Transverse colon (tissue), 4 donors: Measurements from ENCODE around the gene CD1B.

Experiments
- EP300 ChIP-seq: sonication (generic); formaldehyde crosslinking; IDR thresholded peaks from one replicate; pipeline ENCODE4 v1.6.1; 2017; ENCODE audit warnings: antibody characterized with exemption, low read depth
- POLR2A ChIP-seq: fragments of 450-650 bp; IDR thresholded peaks from one replicate; pipeline ENCODE4 v1.6.1; 2016; ENCODE audit warnings: antibody characterized with exemption, mild to moderate bottlenecking, moderate library complexity
- POLR2AphosphoS5 ChIP-seq, 3 donors: sonication (generic); formaldehyde crosslinking; IDR thresholded peaks; one replicate each; pipeline ENCODE4 v1.6.1; 2016; ENCODE audit warnings: antibody characterized with exemption in 3 of 3
- TF ChIP-seq, protein P1 (sequence below), 5 experiments: fragments of 200-600 bp in 3 of 5; fragments of 450-650 bp in 2 of 5; sonication (generic) in 3 of 5; IDR thresholded peaks; 1 replicate in 2 of 5; 2 replicates in 3 of 5; pipeline ENCODE4 v1.5.1; 2016 to 2017; ENCODE audit warnings: antibody characterized with exemption in 5 of 5, inconsistent platforms in 3 of 5, mild to moderate bottlenecking in 2 of 5, moderate library complexity in 1 of 5

GRCh38 chr1:158290321-158290844 lies 40.9 kb downstream of the CD1B start:
- no peak for TF ChIP-seq POLR2AphosphoS5 (IDR thresholded peaks at IDR 0.05)
- TF ChIP-seq, protein P1, sequence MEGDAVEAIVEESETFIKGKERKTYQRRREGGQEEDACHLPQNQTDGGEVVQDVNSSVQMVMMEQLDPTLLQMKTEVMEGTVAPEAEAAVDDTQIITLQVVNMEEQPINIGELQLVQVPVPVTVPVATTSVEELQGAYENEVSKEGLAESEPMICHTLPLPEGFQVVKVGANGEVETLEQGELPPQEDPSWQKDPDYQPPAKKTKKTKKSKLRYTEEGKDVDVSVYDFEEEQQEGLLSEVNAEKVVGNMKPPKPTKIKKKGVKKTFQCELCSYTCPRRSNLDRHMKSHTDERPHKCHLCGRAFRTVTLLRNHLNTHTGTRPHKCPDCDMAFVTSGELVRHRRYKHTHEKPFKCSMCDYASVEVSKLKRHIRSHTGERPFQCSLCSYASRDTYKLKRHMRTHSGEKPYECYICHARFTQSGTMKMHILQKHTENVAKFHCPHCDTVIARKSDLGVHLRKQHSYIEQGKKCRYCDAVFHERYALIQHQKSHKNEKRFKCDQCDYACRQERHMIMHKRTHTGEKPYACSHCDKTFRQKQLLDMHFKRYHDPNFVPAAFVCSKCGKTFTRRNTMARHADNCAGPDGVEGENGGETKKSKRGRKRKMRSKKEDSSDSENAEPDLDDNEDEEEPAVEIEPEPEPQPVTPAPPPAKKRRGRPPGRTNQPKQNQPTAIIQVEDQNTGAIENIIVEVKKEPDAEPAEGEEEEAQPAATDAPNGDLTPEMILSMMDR (IDR thresholded peaks at IDR 0.05): no peak
- TF ChIP-seq POLR2A: no peak
- TF ChIP-seq EP300: no peak
